ENCODE measurements around the gene TMEM54. TPM values are rescaled to one million over a fixed set of nuclear protein-coding genes. Genes with fewer than 3 reads are reported as not detected.

The TMEM54 gene
- total RNA-seq, 1 experiment from 2014 or later = 61.5 TPM

DNA sequence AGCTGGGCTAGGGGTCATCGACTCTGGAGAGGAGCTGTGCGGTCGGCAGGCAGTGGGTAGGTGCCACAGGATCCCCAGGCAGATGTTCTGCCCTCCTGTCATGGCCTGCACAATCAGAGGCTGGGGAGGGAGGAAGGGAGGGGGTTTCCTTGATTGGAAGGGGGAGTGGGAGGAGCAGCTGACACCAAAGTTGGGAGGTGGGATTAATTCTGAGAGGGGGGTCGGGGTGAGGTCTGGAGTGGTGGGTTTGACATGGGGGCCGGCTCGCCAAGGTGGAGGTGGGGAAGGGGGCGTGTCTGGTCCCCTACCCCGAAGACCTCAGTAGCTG is 15.5 kb downstream of the TMEM54 start:
- no peaks in the 10 kb centered on the region for H3K9me3 ChIP-seq (ENCODE audit: control insufficient read depth, insufficient read depth, low read depth, low read length)
- peaks cover 11% of the 10 kb centered on the region for H3K4me1 ChIP-seq (ENCODE audit: control insufficient read depth, insufficient read depth, low read length)
- intact Hi-C loops (cut with micrococcal nuclease; ENCODE audit: unreplicated experiment) (no loop called here), in situ Hi-C loops (cut with HindIII; ENCODE audit: low pct_unique_long_range_greater_than_20kb, low sequenced_read_pairs) (no loop called here)
- H3K27ac ChIP-seq (ENCODE audit: low read length) = no peak overlapping the region
- no TSS peak for BruUV-seq (replicated peaks)
- no peaks in the 10 kb centered on the region; the same call in 1 of the 2 replicates for H3K27me3 ChIP-seq (ENCODE audit: control insufficient read depth, insufficient read depth, low read length)
- H3K4me3 ChIP-seq (ENCODE audit: low read depth in 2 of 2, low read length in 2 of 2) = no peak overlapping the region
- ATAC-seq = no peak
- H3K36me3 ChIP-seq (ENCODE audit: control insufficient read depth, insufficient read depth, low read length) = no peaks in the 10 kb centered on the region
- CTCF ChIA-PET = no interaction called here
- POLR2A ChIA-PET = interaction anchor here (0.7 kb wide), 1 partner anchor 243 kb away, joined by 3 read pairs; no protein-coding TSS in a partner anchor
- DNase-seq (ENCODE audit: low read depth, low spot score) = no peak
- no peak for TF ChIP-seq SIN3A (IDR thresholded peaks at IDR 0.05; ENCODE audit: borderline replicate concordance, insufficient read depth, low read depth, low read length)
- TF ChIP-seq TCF7L2 (IDR thresholded peaks at IDR 0.05; ENCODE audit: low read depth, low read length) = no peak
- TF ChIP-seq, protein P1, sequence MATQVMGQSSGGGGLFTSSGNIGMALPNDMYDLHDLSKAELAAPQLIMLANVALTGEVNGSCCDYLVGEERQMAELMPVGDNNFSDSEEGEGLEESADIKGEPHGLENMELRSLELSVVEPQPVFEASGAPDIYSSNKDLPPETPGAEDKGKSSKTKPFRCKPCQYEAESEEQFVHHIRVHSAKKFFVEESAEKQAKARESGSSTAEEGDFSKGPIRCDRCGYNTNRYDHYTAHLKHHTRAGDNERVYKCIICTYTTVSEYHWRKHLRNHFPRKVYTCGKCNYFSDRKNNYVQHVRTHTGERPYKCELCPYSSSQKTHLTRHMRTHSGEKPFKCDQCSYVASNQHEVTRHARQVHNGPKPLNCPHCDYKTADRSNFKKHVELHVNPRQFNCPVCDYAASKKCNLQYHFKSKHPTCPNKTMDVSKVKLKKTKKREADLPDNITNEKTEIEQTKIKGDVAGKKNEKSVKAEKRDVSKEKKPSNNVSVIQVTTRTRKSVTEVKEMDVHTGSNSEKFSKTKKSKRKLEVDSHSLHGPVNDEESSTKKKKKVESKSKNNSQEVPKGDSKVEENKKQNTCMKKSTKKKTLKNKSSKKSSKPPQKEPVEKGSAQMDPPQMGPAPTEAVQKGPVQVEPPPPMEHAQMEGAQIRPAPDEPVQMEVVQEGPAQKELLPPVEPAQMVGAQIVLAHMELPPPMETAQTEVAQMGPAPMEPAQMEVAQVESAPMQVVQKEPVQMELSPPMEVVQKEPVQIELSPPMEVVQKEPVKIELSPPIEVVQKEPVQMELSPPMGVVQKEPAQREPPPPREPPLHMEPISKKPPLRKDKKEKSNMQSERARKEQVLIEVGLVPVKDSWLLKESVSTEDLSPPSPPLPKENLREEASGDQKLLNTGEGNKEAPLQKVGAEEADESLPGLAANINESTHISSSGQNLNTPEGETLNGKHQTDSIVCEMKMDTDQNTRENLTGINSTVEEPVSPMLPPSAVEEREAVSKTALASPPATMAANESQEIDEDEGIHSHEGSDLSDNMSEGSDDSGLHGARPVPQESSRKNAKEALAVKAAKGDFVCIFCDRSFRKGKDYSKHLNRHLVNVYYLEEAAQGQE (IDR thresholded peaks at IDR 0.05; ENCODE audit: insufficient read depth in 1 of 2, low read depth in 2 of 2, low read length in 1 of 2) = 0 out of 4 replicates have a peak, but pooled peaks of 1 of the 2 experiments have one; percentile 40

DNA sequence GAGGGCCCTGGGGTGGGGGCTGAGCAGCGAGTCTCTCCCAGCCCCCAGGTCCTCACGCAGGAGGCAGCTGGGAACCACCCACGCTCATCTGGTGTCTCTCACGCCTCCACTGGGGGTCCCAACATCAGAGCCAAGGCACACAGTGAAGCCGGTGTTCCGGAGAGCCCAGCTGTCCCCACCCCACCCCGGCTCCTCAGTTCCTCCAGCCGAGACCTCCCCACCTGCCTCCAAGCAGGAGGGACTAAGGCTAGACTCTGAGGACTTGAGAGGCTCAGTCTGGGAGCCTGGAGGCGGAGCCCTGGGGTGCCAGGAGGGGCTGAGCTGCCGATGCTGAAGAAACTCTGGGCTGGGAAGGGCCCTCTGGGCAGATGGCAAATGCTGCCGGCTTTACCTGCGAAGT is 16.5 kb downstream of the TMEM54 start:
- ChIA-PET POLR2A (no interaction called here), CTCF (no interaction called here)
- Histone ChIP-seq H3K27ac (ENCODE audit: low read length) (no peak overlapping the region), H3K4me3 (ENCODE audit: low read depth in 2 of 2, low read length in 2 of 2) (no peak overlapping the region), H3K9me3 (ENCODE audit: control insufficient read depth, insufficient read depth, low read depth, low read length) (no peaks in the 10 kb centered on the region), H3K4me1 (ENCODE audit: control insufficient read depth, insufficient read depth, low read length) (peaks cover 11% of the 10 kb centered on the region), H3K27me3 (ENCODE audit: control insufficient read depth, insufficient read depth, low read length) (no peaks in the 10 kb centered on the region; the same call in 1 of the 2 replicates), H3K36me3 (ENCODE audit: control insufficient read depth, insufficient read depth, low read length) (no peaks in the 10 kb centered on the region)
- intact Hi-C loops (cut with micrococcal nuclease; ENCODE audit: unreplicated experiment) (no loop called here), in situ Hi-C loops (cut with HindIII; ENCODE audit: low pct_unique_long_range_greater_than_20kb, low sequenced_read_pairs) (no loop called here)
- no TSS peak for BruUV-seq (replicated peaks)
- no peak for DNase-seq (ENCODE audit: low read depth, low spot score)
- peak; percentile 44; the same call in 1 of the 2 replicates for ATAC-seq
- TF ChIP-seq SIN3A (IDR thresholded peaks at IDR 0.05; ENCODE audit: borderline replicate concordance, insufficient read depth, low read depth, low read length) = no peak
- TF ChIP-seq, protein P2, sequence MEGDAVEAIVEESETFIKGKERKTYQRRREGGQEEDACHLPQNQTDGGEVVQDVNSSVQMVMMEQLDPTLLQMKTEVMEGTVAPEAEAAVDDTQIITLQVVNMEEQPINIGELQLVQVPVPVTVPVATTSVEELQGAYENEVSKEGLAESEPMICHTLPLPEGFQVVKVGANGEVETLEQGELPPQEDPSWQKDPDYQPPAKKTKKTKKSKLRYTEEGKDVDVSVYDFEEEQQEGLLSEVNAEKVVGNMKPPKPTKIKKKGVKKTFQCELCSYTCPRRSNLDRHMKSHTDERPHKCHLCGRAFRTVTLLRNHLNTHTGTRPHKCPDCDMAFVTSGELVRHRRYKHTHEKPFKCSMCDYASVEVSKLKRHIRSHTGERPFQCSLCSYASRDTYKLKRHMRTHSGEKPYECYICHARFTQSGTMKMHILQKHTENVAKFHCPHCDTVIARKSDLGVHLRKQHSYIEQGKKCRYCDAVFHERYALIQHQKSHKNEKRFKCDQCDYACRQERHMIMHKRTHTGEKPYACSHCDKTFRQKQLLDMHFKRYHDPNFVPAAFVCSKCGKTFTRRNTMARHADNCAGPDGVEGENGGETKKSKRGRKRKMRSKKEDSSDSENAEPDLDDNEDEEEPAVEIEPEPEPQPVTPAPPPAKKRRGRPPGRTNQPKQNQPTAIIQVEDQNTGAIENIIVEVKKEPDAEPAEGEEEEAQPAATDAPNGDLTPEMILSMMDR (IDR thresholded peaks at IDR 0.05) = no peak

DNA sequence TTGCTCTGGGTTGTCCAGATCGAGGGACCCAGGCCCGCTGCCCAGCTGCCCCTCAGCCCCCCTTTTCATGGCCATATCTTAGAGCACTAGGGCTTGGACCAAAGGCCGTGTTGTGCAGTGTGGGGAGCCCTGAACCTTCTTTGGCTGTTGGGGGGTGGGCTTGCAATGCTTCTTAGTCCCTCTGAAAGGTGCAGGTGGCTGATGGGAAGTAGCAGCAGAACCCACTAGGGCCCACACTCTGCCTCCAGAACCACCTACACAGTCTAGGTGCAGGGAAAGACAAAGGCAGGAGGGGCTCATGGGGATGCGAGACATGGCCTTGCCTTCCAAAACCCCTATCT is 17.2 kb downstream of the TMEM54 start:
- CTCF ChIA-PET = no interaction called here
- Histone ChIP-seq H3K27me3 (ENCODE audit: control insufficient read depth, insufficient read depth, low read length) (no peaks in the 10 kb centered on the region; the same call in 1 of the 2 replicates), H3K27ac (ENCODE audit: low read length) (no peak overlapping the region), H3K4me1 (ENCODE audit: control insufficient read depth, insufficient read depth, low read length) (peaks cover 11% of the 10 kb centered on the region), H3K4me3 (ENCODE audit: low read depth in 2 of 2, low read length in 2 of 2) (no peak overlapping the region), H3K9me3 (ENCODE audit: control insufficient read depth, insufficient read depth, low read depth, low read length) (no peaks in the 10 kb centered on the region), H3K36me3 (ENCODE audit: control insufficient read depth, insufficient read depth, low read length) (no peaks in the 10 kb centered on the region)
- TF ChIP-seq, protein P1 (IDR thresholded peaks at IDR 0.05; ENCODE audit: insufficient read depth in 1 of 2, low read depth in 2 of 2, low read length in 1 of 2) = no peak
- TF ChIP-seq POLR2AphosphoS5 (IDR thresholded peaks at IDR 0.05; ENCODE audit: low read depth, low read length) = no peak
- no peak for TF ChIP-seq TCF7L2 (IDR thresholded peaks at IDR 0.05; ENCODE audit: low read depth, low read length)
- TF ChIP-seq, protein P2 (IDR thresholded peaks at IDR 0.05) = no peak
- TF ChIP-seq SIN3A (IDR thresholded peaks at IDR 0.05; ENCODE audit: borderline replicate concordance, insufficient read depth, low read depth, low read length) = no peak
- in situ Hi-C loops (cut with HindIII; ENCODE audit: low pct_unique_long_range_greater_than_20kb, low sequenced_read_pairs) (no loop called here), intact Hi-C loops (cut with micrococcal nuclease; ENCODE audit: unreplicated experiment) (no loop called here)
- DNase-seq (ENCODE audit: low read depth, low spot score) (no peak), ATAC-seq (no peak)
- no TSS peak for BruUV-seq (replicated peaks)
- POLR2A ChIA-PET = no interaction called here

Data from Panc1 (cell line).